HepG2 (cell line): ENCODE results near the gene ALK. TPM values are rescaled to one million over a fixed set of nuclear protein-coding genes. Genes with fewer than 3 reads are reported as not detected.
A peak's percentile ranks its signal among the peaks of the same experiment; 100 is the strongest.

Experiments
- ATAC-seq: fragments of 200-7000 bp; cut with Tn5 transposase; 3 replicates; pipeline ENCODE4 v1.9.1; 2020; ENCODE audit warnings: mild to moderate bottlenecking, moderate library complexity
- Bru-seq: library from RNA; stranded (reverse); fragments of 400-500 nt; gene quantifications from one replicate; lab custom pipeline; 2021; lab: Mats Ljungman, UMichigan
- BruChase-seq, 2 experiments: library from RNA; stranded (reverse); fragments of 400-500 nt; gene quantifications; one replicate each; lab custom pipeline; 2021; lab: Mats Ljungman, UMichigan
- BruUV-seq: library from RNA; stranded (reverse); fragments of 400-500 nt; replicated peaks from 2 replicates; lab custom pipeline; 2021; lab: Mats Ljungman, UMichigan
- CTCF ChIA-PET: fragments of 300-600 bp; formaldehyde crosslinking; extraction: SDS; loops from one replicate; lab custom pipeline; 2021; ENCODE audit warnings: low total read pairs, inconsistent platforms, low intra/inter-chr PET ratio; lab: Yijun Ruan, JAX
- POLR2A ChIA-PET: fragments of 350-600 bp; sonication (Branson Sonifier 250); formaldehyde crosslinking; loops from one replicate; lab custom pipeline; 2020; ENCODE audit warnings: antibody characterized with exemption, inconsistent platforms; lab: Yijun Ruan, JAX
- DNase-seq: peaks from one replicate; pipeline ENCODE4 v3.0.0-alpha.2; 2015; ENCODE audit warnings: low spot score
- FAIRE-seq: peaks from 3 replicates; lab custom pipeline; 2011; peaks lifted over from hg19 to GRCh38; lab: Jason Lieb, UNC
- H2AFZ ChIP-seq: one replicate; pipeline ENCODE4 v1.6.1; 2011; ENCODE audit warnings: low read length, inconsistent platforms
- H3K27ac ChIP-seq: fragments of 300-600 bp; 3 replicates; pipeline ENCODE4 v1.8.0; 2011; ENCODE audit warnings: mixed run types, mild to moderate bottlenecking, mixed read lengths, low read length, inconsistent platforms; ENCODE audit not compliant: insufficient read depth; ENCODE audit errors: extremely low read length
- H3K27me3 ChIP-seq, 2 experiments: fragments of 200-600 bp in 1 of 2; 2 replicates in 1 of 2; 3 replicates in 1 of 2; pipeline versions ENCODE4 v1.6.0 to v1.8.0; 2011; ENCODE audit warnings: low read length in 2 of 2, mild to moderate bottlenecking in 2 of 2, moderate library complexity in 2 of 2, inconsistent platforms in 1 of 2; ENCODE audit not compliant: insufficient read depth in 2 of 2, control insufficient read depth in 1 of 2
- H3K36me3 ChIP-seq, 2 experiments: fragments of 200-600 bp in 1 of 2; replicated peaks in 1 of 2; 2 replicates in 1 of 2; 3 replicates in 1 of 2; pipeline versions ENCODE4 v1.5.1 to v1.8.0; 2011; ENCODE audit warnings: low read length in 2 of 2, inconsistent platforms in 1 of 2; ENCODE audit not compliant: insufficient read depth in 2 of 2, control insufficient read depth in 1 of 2
- H3K4me1 ChIP-seq: 2 replicates; pipeline ENCODE4 v1.5.1; 2012; ENCODE audit warnings: low read length, inconsistent platforms; ENCODE audit not compliant: insufficient read depth
- H3K4me2 ChIP-seq: 2 replicates; pipeline ENCODE4 v1.6.0; 2011; ENCODE audit warnings: low read depth, low read length, inconsistent platforms
- H3K4me3 ChIP-seq, 3 experiments: fragments of 200-600 bp in 1 of 3; sonication (generic), shearing (Covaris generic) in 1 of 3; replicated peaks in 1 of 3; 2 replicates each; pipeline ENCODE4 v1.5.1; 2011 to 2016; ENCODE audit warnings: low read length in 3 of 3, inconsistent platforms in 2 of 3, low read depth in 2 of 3, mild to moderate bottlenecking in 2 of 3, control low read depth in 1 of 3, mixed read lengths in 1 of 3; ENCODE audit not compliant: insufficient read depth in 1 of 3
- H3K79me2 ChIP-seq: one replicate; pipeline ENCODE4 v1.6.1; 2011; ENCODE audit warnings: low read length, inconsistent platforms; ENCODE audit not compliant: insufficient read depth
- H3K9ac ChIP-seq: 2 replicates; pipeline ENCODE4 v1.6.0; 2011; ENCODE audit warnings: mild to moderate bottlenecking, low read depth, low read length, inconsistent platforms; ENCODE audit not compliant: insufficient read depth
- H3K9me3 ChIP-seq: 2 replicates; pipeline ENCODE4 v1.5.1; 2012; ENCODE audit warnings: mild to moderate bottlenecking, low read length
- H4K20me1 ChIP-seq: 2 replicates; pipeline ENCODE4 v1.6.0; 2011; ENCODE audit warnings: inconsistent platforms, mild to moderate bottlenecking, low read length, moderate library complexity; ENCODE audit not compliant: insufficient read depth
- BORCS8-MEF2B ChIP-seq: sonication (generic); formaldehyde crosslinking; IDR thresholded peaks from 2 replicates; pipeline ENCODE4 v1.8.0; 2022; ENCODE audit warnings: mild to moderate bottlenecking, missing genetic modification reagents
- DMAP1 ChIP-seq: IDR thresholded peaks from 2 replicates; pipeline ENCODE4 v1.6.1; 2016
- ELF3 ChIP-seq: IDR thresholded peaks from 2 replicates; pipeline ENCODE4 v1.6.1; 2016; ENCODE audit warnings: missing genetic modification reagents, missing compliant biosample characterization
- FOSL1 ChIP-seq: sonication (generic); formaldehyde crosslinking; IDR thresholded peaks from 2 replicates; pipeline ENCODE4 v1.9.0; 2021; ENCODE audit warnings: missing genetic modification reagents, borderline replicate concordance
- HNRNPK ChIP-seq: fragments of 200-400 bp; formaldehyde crosslinking; IDR thresholded peaks from 2 replicates; pipeline ENCODE4 v1.6.1; 2018; ENCODE audit warnings: low read length, low read depth, moderate library complexity, mild to moderate bottlenecking; ENCODE audit not compliant: poor library complexity, severe bottlenecking
- JUN ChIP-seq: sonication (generic); formaldehyde crosslinking; IDR thresholded peaks from 2 replicates; pipeline ENCODE4 v1.4.0; 2020; ENCODE audit warnings: mild to moderate bottlenecking, missing genetic modification reagents
- KDM5B ChIP-seq: sonication (generic); formaldehyde crosslinking; IDR thresholded peaks from 2 replicates; pipeline ENCODE4 v1.4.0; 2020; ENCODE audit warnings: missing genetic modification reagents, mild to moderate bottlenecking, borderline replicate concordance
- PREB ChIP-seq: sonication (generic); formaldehyde crosslinking; IDR thresholded peaks from 2 replicates; pipeline ENCODE4 v1.4.0; 2020; ENCODE audit warnings: missing genetic modification reagents
- RAD21 ChIP-seq: fragments of 450-650 bp; formaldehyde crosslinking; IDR thresholded peaks from 2 replicates; pipeline ENCODE4 v1.5.0; 2020; ENCODE audit warnings: mild to moderate bottlenecking
- SNAPC5 ChIP-seq: sonication (generic); formaldehyde crosslinking; IDR thresholded peaks from 2 replicates; pipeline ENCODE4 v1.8.1; 2023; ENCODE audit warnings: mild to moderate bottlenecking, missing genetic modification reagents, borderline replicate concordance
- SOX5 ChIP-seq: IDR thresholded peaks from 2 replicates; pipeline ENCODE4 v1.6.1; 2016; ENCODE audit warnings: borderline replicate concordance
- TRIM24 ChIP-seq: sonication (generic); formaldehyde crosslinking; IDR thresholded peaks from 2 replicates; pipeline ENCODE4 v1.8.0; 2022; ENCODE audit warnings: mild to moderate bottlenecking, missing genetic modification reagents
- ZMYM3 ChIP-seq: sonication (generic); formaldehyde crosslinking; IDR thresholded peaks from 2 replicates; pipeline ENCODE4 v1.5.1; 2020; ENCODE audit warnings: mild to moderate bottlenecking, missing genetic modification reagents
- ZNF569 ChIP-seq: sonication (generic); formaldehyde crosslinking; IDR thresholded peaks from 2 replicates; pipeline ENCODE4 v1.5.0; 2020; ENCODE audit warnings: mild to moderate bottlenecking, missing genetic modification reagents, moderate library complexity, borderline replicate concordance
- WGBS: methylation state at CpG from one replicate; pipeline ENCODE4 v1.1.6; 2017; ENCODE audit warnings: low lambda C conversion rate; 5-methylcytosine and 5-hydroxymethylcytosine counted together
- in situ Hi-C: cut with HindIII; loops from 2 replicates; pipeline ENCODE4 v1.10.0; 2017; ENCODE audit warnings: low pct_unique_long_range_greater_than_20kb; ENCODE audit not compliant: extremely low pct_ligation_motif_present
- intact Hi-C: fragments of 100-400 bp; cut with micrococcal nuclease; formaldehyde crosslinking; loops from one replicate; pipeline ENCODE4 v1.10.0; 2022; ENCODE audit not compliant: unreplicated experiment
- long read RNA-seq, 2 experiments: library from RNA in 1 of 2; library from polyadenylated mRNA in 1 of 2; stranded (forward) in 1 of 2; unstranded in 1 of 2; transcript quantifications; one replicate each; pipeline ENCODE4 v2.0.0, GENCODE V29; 2019 to 2022
- polyA minus RNA-seq, 3 experiments: library from RNA; depleted of rRNA, polyadenylated mRNA; stranded (reverse); fragments of >200 nt; gene quantifications; 2 replicates each; pipeline ENCODE4 v1.2.3, GENCODE V29; 2011; ENCODE audit warnings: low replicate concordance in 1 of 3
- polyA plus RNA-seq, 8 experiments: library from polyadenylated mRNA; depleted of rRNA in 3 of 8; stranded (reverse) in 7 of 8; unstranded in 1 of 8; fragments of >200 nt; fragmentation: Illumina TruSeq in 4 of 8; extraction: Trizol in 4 of 8; gene quantifications; 2 replicates each; pipeline versions ENCODE4 v1.2.1 to v1.2.3, GENCODE V29; 2011 to 2016; ENCODE audit warnings: low read depth in 4 of 8, missing spikeins in 1 of 8, mixed read lengths in 1 of 8; ENCODE audit not compliant: insufficient read depth in 1 of 8
- total RNA-seq, 5 experiments: library from RNA; depleted of rRNA; stranded (reverse); fragments of >200 nt; fragmentation: Illumina TruSeq; extraction: Trizol; gene quantifications; 2 replicates each; pipeline ENCODE4 v1.2.3, GENCODE V29; 2016; ENCODE audit warnings: low read depth in 1 of 5

ALK gene
- total RNA-seq (2016; rRNA removed; fragmentation: Illumina TruSeq; extraction: Trizol), result not detected in 2 replicates
- not detected in 2 replicates for total RNA-seq (2016; cell fraction: cytosol; rRNA removed; fragmentation: Illumina TruSeq; extraction: Trizol; ENCODE audit: low read depth)
- total RNA-seq (2016; cell fraction: insoluble cytoplasmic fraction; rRNA removed; fragmentation: Illumina TruSeq; extraction: Trizol), result not detected in 2 replicates
- total RNA-seq (2016; cell fraction: membrane; rRNA removed; fragmentation: Illumina TruSeq; extraction: Trizol), result not detected in 2 replicates
- not detected in 2 replicates for total RNA-seq (2016; cell fraction: nucleus; rRNA removed; fragmentation: Illumina TruSeq; extraction: Trizol)
- not detected in 2 replicates for polyA plus RNA-seq (2011; rRNA removed)
- not detected in 2 replicates for polyA plus RNA-seq (2011; cell fraction: cytosol; rRNA removed)
- not detected in 2 replicates for polyA plus RNA-seq (2011; cell fraction: nucleus; rRNA removed)
- not detected in 2 replicates for polyA plus RNA-seq (2012)
- polyA plus RNA-seq (2016; cell fraction: cytosol; fragmentation: Illumina TruSeq; extraction: Trizol; ENCODE audit: low read depth), result not detected in 2 replicates
- not detected in 2 replicates for polyA plus RNA-seq (2016; cell fraction: insoluble cytoplasmic fraction; fragmentation: Illumina TruSeq; extraction: Trizol; ENCODE audit: low read depth)
- not detected in 2 replicates for polyA plus RNA-seq (2016; cell fraction: membrane; fragmentation: Illumina TruSeq; extraction: Trizol; ENCODE audit: low read depth)
- polyA plus RNA-seq (2016; cell fraction: nucleus; fragmentation: Illumina TruSeq; extraction: Trizol; ENCODE audit: insufficient read depth, low read depth), result not detected in 2 replicates
- polyA minus RNA-seq (2011; rRNA and poly(A)+ RNA removed; ENCODE audit: low replicate concordance), result not detected in 2 replicates
- not detected in 2 replicates for polyA minus RNA-seq (2011; cell fraction: cytosol; rRNA and poly(A)+ RNA removed)
- not detected in 2 replicates for polyA minus RNA-seq (2011; cell fraction: nucleus; rRNA and poly(A)+ RNA removed)
- percentile 1 among the genes with signal in this experiment for Bru-seq, nascent RNA
- BruChase-seq, experiment 1, labeled RNA remaining after a 6-hour chase, result percentile 0 among the genes with signal in this experiment
- percentile 1 among the genes with signal in this experiment for BruChase-seq, experiment 2, labeled RNA remaining after a 2-hour chase
- long read RNA-seq, experiment 1, result 0 reads
- long read RNA-seq, experiment 2, result 0 reads

GRCh38 chr2:29921560-29921915 lies at the start of gene ALK:
ALK (minus strand) TSS chr2:29921586; CDS start chr2:29920659, 927 bp downstream.
- peak; percentile 76 for ATAC-seq
- H2AFZ ChIP-seq, result no peak within 1 kb of the TSS
- 52% methylated on average over 6 of the region's 27 CpGs for WGBS
- no peak for FAIRE-seq
- in situ Hi-C loops, result loop anchor here (5.0 kb wide), 2 partner anchors 106 to 151 kb away; no protein-coding TSS in a partner anchor
- no peaks in the 10 kb centered on the region for H4K20me1 ChIP-seq
- CTCF ChIA-PET, result interaction anchor here (2.6 kb wide), 1 partner anchor 151 kb away, joined by 24 read pairs; no protein-coding TSS in a partner anchor
- intact Hi-C loops, result no loop called here
- POLR2A ChIA-PET, result no interaction called here
- no peaks in the 10 kb centered on the region for H3K36me3 ChIP-seq
- H3K9ac ChIP-seq, result no peak within 1 kb of the TSS
- no peak for TF ChIP-seq ZMYM3 (CRISPR knock-in tag)
- no peak for TF ChIP-seq RAD21 (CRISPR knock-in tag)
- TF ChIP-seq JUN (CRISPR knock-in tag), result no peak
- TF ChIP-seq SNAPC5 (CRISPR knock-in tag), result no peak
- no peak for TF ChIP-seq FOSL1
- TF ChIP-seq TRIM24, result no peak
- no peak for TF ChIP-seq KDM5B (CRISPR knock-in tag)
- no peak for TF ChIP-seq HNRNPK
- no peak for TF ChIP-seq DMAP1
- no peak for TF ChIP-seq ELF3 (CRISPR knock-in tag)
- TF ChIP-seq BORCS8-MEF2B, result no peak
- TF ChIP-seq SOX5, result no peak
- no peak for TF ChIP-seq PREB (CRISPR knock-in tag)
- TF ChIP-seq ZNF569 (CRISPR knock-in tag), result no peak
- no peaks in the 10 kb centered on the region for H3K4me1 ChIP-seq
- no TSS peak for BruUV-seq
- no peaks in the 10 kb centered on the region for H3K9me3 ChIP-seq
- no peak within 1 kb of the TSS for H3K27ac ChIP-seq
- peak; percentile 13 for DNase-seq
- H3K79me2 ChIP-seq, result no peaks in the 10 kb centered on the region
- peaks cover 0 to 12% of the 10 kb centered on the region in 2 experiments; a peak in 3 of 5 replicates for H3K27me3 ChIP-seq
- no peak within 1 kb of the TSS for H3K4me3 ChIP-seq
- no peak within 1 kb of the TSS for H3K4me2 ChIP-seq
